Caco-2 (cell line): ENCODE measurements around the gene FGF6. TPM values are rescaled to one million over a fixed set of nuclear protein-coding genes. Genes with fewer than 3 reads are reported as not detected.

Source experiments
- Bru-seq: library from RNA; stranded (reverse); fragments of 400-500 nt; gene quantifications from one replicate; lab custom pipeline; 2021; lab: Mats Ljungman, UMichigan
- BruChase-seq, 2 experiments: library from RNA; stranded (reverse); fragments of 400-500 nt; gene quantifications; one replicate each; lab custom pipeline; 2021; lab: Mats Ljungman, UMichigan
- BruUV-seq: library from RNA; stranded (reverse); fragments of 400-500 nt; replicated peaks from 2 replicates; lab custom pipeline; 2021; lab: Mats Ljungman, UMichigan
- CTCF ChIA-PET: fragments of 300-600 bp; sonication (Branson Sonifier 250); formaldehyde crosslinking; loops from one replicate; lab custom pipeline; 2022; ENCODE audit warnings: antibody characterized with exemption; lab: Charles Lee
- POLR2A ChIA-PET: fragments of 300-600 bp; sonication (Branson Sonifier 250); formaldehyde crosslinking; loops from one replicate; lab custom pipeline; 2022; ENCODE audit warnings: antibody characterized with exemption; lab: Charles Lee
- DNase-seq, 2 experiments: peaks; one replicate each; pipeline versions ENCODE4 v3.0.0 to v3.0.0-alpha.2; 2020 to 2022
- H3K27me3 ChIP-seq: replicated peaks from 2 replicates; pipeline ENCODE4 v1.6.0; 2011; ENCODE audit warnings: low read length; ENCODE audit not compliant: control insufficient read depth, insufficient read depth
- H3K36me3 ChIP-seq: 2 replicates; pipeline ENCODE4 v1.5.1; 2011; ENCODE audit warnings: low read length; ENCODE audit not compliant: control insufficient read depth, insufficient read depth
- H3K4me1 ChIP-seq: fragments of 250-450 bp; sonication (Bioruptor Pico); 2 replicates; pipeline ENCODE4 v1.5.1; 2020; ENCODE audit warnings: mild to moderate bottlenecking
- H3K4me3 ChIP-seq: 2 replicates; pipeline ENCODE4 v1.5.1; 2011; ENCODE audit warnings: low read depth, mild to moderate bottlenecking, control low read depth, low read length
- H3K9me3 ChIP-seq: fragments of 250-450 bp; sonication (Bioruptor Pico); 2 replicates; pipeline ENCODE4 v1.5.1; 2020; ENCODE audit warnings: mild to moderate bottlenecking, moderate library complexity
- H3K27ac Mint-ChIP-seq: one replicate; pipeline ENCODE4 v1.8.0; 2022; ENCODE audit warnings: mixed read lengths; ENCODE audit not compliant: unreplicated experiment
- H3K27me3 Mint-ChIP-seq: one replicate; pipeline ENCODE4 v1.8.0; 2022; ENCODE audit warnings: mixed read lengths; ENCODE audit not compliant: insufficient read depth, unreplicated experiment
- H3K36me3 Mint-ChIP-seq: one replicate; pipeline ENCODE4 v1.8.0; 2022; ENCODE audit warnings: mild to moderate bottlenecking, mixed read lengths; ENCODE audit not compliant: insufficient read depth, unreplicated experiment
- H3K4me1 Mint-ChIP-seq: one replicate; pipeline ENCODE4 v1.8.0; 2022; ENCODE audit warnings: low read depth, mixed read lengths; ENCODE audit not compliant: unreplicated experiment
- H3K4me3 Mint-ChIP-seq: one replicate; pipeline ENCODE4 v1.8.0; 2022; ENCODE audit warnings: mild to moderate bottlenecking, moderate library complexity, mixed read lengths; ENCODE audit not compliant: unreplicated experiment
- H3K9me3 Mint-ChIP-seq: one replicate; pipeline ENCODE4 v1.8.0; 2022; ENCODE audit warnings: mixed read lengths; ENCODE audit not compliant: unreplicated experiment
- CTCF ChIP-seq, 2 experiments: fragments of 200-600 bp in 1 of 2; IDR thresholded peaks; 1 replicate in 1 of 2; 2 replicates in 1 of 2; pipeline versions ENCODE4 v1.5.1 to v1.8.0; 2011 to 2022; ENCODE audit warnings: antibody characterized with exemption in 1 of 2, control low read depth in 1 of 2, inconsistent platforms in 1 of 2, low read depth in 1 of 2, low read length in 1 of 2, mild to moderate bottlenecking in 1 of 2, moderate library complexity in 1 of 2; ENCODE audit not compliant: insufficient read depth in 1 of 2, severe bottlenecking in 1 of 2, unreplicated experiment in 1 of 2
- intact Hi-C: fragments of 100-400 bp; cut with micrococcal nuclease; formaldehyde crosslinking; loops from one replicate; pipeline ENCODE4 v1.10.0; 2022; ENCODE audit not compliant: unreplicated experiment
- long read RNA-seq: library from polyadenylated mRNA; stranded (forward); transcript quantifications from one replicate; pipeline ENCODE4 v2.0.0, GENCODE V29; 2022
- total RNA-seq: library from RNA; stranded (reverse); gene quantifications from 2 replicates; pipeline ENCODE4 v1.2.3, GENCODE V29; 2022

Gene FGF6
- total RNA-seq (not detected in 2 replicates), Bru-seq, nascent RNA (percentile 9 among the genes with signal in this experiment), BruChase-seq, experiment 1, labeled RNA remaining after a 2-hour chase (percentile 4 among the genes with signal in this experiment), BruChase-seq, experiment 2, labeled RNA remaining after a 6-hour chase (percentile 7 among the genes with signal in this experiment)
- long read RNA-seq: 0 reads

- CTCF ChIA-PET: no interaction called here
- Histone ChIP-seq H3K27me3 (peaks cover 6% of the 10 kb centered on the region), H3K9me3 (no peaks in the 10 kb centered on the region), H3K4me1 (no peaks in the 10 kb centered on the region), H3K4me3 (no peak within 1 kb of the TSS), H3K36me3 (no peaks in the 10 kb centered on the region)
- intact Hi-C loops: no loop called here
- no peak for DNase-seq
- POLR2A ChIA-PET: interaction anchor here (0.6 kb wide), 1 partner anchor 20 kb away, joined by 3 read pairs; no protein-coding TSS in a partner anchor
- no peaks in the 10 kb centered on the region for H3K9me3 Mint-ChIP-seq
- no peaks in the 10 kb centered on the region for H3K36me3 Mint-ChIP-seq
- H3K4me3 Mint-ChIP-seq: no peak within 1 kb of the TSS
- H3K4me1 Mint-ChIP-seq: no peaks in the 10 kb centered on the region
- peaks cover 34% of the 10 kb centered on the region for H3K27me3 Mint-ChIP-seq
- TF ChIP-seq CTCF (IDR thresholded peaks at IDR 0.05; ENCODE audit: insufficient read depth in 1 of 2, low read depth in 1 of 2, low read length in 1 of 2, severe bottlenecking in 1 of 2, unreplicated experiment in 1 of 2): no peak
- no peak within 1 kb of the TSS for H3K27ac Mint-ChIP-seq
- BruUV-seq: no TSS peak
Measured at GRCh38 chr12:4445156-4446101, at the start of gene FGF6. FGF6 (minus strand) TSS chr12:4445815; CDS start chr12:4445570, 245 bp downstream.

GRCh38 chr12:4490973-4491372, 45.4 kb upstream of the FGF6 start:
- no peak overlapping the region for H3K4me3 ChIP-seq
- BruUV-seq: no TSS peak
- Mint-ChIP-seq H3K27ac (no peak overlapping the region), H3K27me3 (no peaks in the 10 kb centered on the region), H3K4me1 (no peaks in the 10 kb centered on the region), H3K4me3 (no peak overlapping the region), H3K9me3 (no peaks in the 10 kb centered on the region), H3K36me3 (peaks cover 14% of the 10 kb centered on the region)
- no peaks in the 10 kb centered on the region for H3K9me3 ChIP-seq
- no peaks in the 10 kb centered on the region for H3K4me1 ChIP-seq
- CTCF ChIA-PET: no interaction called here
- H3K36me3 ChIP-seq: peaks cover 2% of the 10 kb centered on the region; the same call in 1 of the 2 replicates
- DNase-seq: no peak
- POLR2A ChIA-PET: no interaction called here
- no peaks in the 10 kb centered on the region for H3K27me3 ChIP-seq
- intact Hi-C loops: no loop called here
- no peak for TF ChIP-seq CTCF (IDR thresholded peaks at IDR 0.05; ENCODE audit: insufficient read depth in 1 of 2, low read depth in 1 of 2, low read length in 1 of 2, severe bottlenecking in 1 of 2, unreplicated experiment in 1 of 2)

GRCh38 chr12:4489556-4489955, 43.9 kb upstream of the FGF6 start:
- intact Hi-C loops: no loop called here
- H3K27me3 Mint-ChIP-seq: no peaks in the 10 kb centered on the region
- H3K4me1 Mint-ChIP-seq: no peaks in the 10 kb centered on the region
- no TSS peak for BruUV-seq
- CTCF ChIA-PET: no interaction called here
- no peak for TF ChIP-seq CTCF (IDR thresholded peaks at IDR 0.05; ENCODE audit: insufficient read depth in 1 of 2, low read depth in 1 of 2, low read length in 1 of 2, severe bottlenecking in 1 of 2, unreplicated experiment in 1 of 2)
- Histone ChIP-seq H3K36me3 (peaks cover 2% of the 10 kb centered on the region; the same call in 1 of the 2 replicates), H3K27me3 (no peaks in the 10 kb centered on the region), H3K9me3 (no peaks in the 10 kb centered on the region), H3K4me3 (no peak overlapping the region), H3K4me1 (no peaks in the 10 kb centered on the region)
- H3K9me3 Mint-ChIP-seq: no peaks in the 10 kb centered on the region
- POLR2A ChIA-PET: no interaction called here
- DNase-seq: no peak
- no peak overlapping the region for H3K27ac Mint-ChIP-seq
- no peak overlapping the region for H3K4me3 Mint-ChIP-seq
- peaks cover 14% of the 10 kb centered on the region for H3K36me3 Mint-ChIP-seq
